ENCODE measurements around the gene KSR1.
A peak's percentile ranks its signal among the peaks of the same experiment; 100 is the strongest.

The KSR1 gene

GRCh38 chr17:27473748-27474609 lies 17.7 kb downstream of the KSR1 start:
- no peak for DNase-seq (ENCODE audit: low spot score)

GRCh38 chr17:27475070-27475673 lies 18.9 kb downstream of the KSR1 start:
- no peak for DNase-seq (ENCODE audit: low spot score)

GRCh38 chr17:27475981-27476895 lies 20.0 kb downstream of the KSR1 start:
- DNase-seq (ENCODE audit: low spot score), result no peak

GRCh38 chr17:27477050-27477888 lies 21.0 kb downstream of the KSR1 start:
- no peak for DNase-seq (ENCODE audit: low spot score)

GRCh38 chr17:27477971-27478684 lies 21.9 kb downstream of the KSR1 start:
- no peak for DNase-seq (ENCODE audit: low spot score)

- no peak for DNase-seq (ENCODE audit: low spot score)
Measured at GRCh38 chr17:27478901-27479538, 22.8 kb downstream of the KSR1 start.

GRCh38 chr17:27479838-27480237 lies 23.6 kb downstream of the KSR1 start:
- no peak for DNase-seq (ENCODE audit: low spot score)

GRCh38 chr17:27480699-27481098 lies 24.5 kb downstream of the KSR1 start:
- DNase-seq (ENCODE audit: low spot score), result no peak

GRCh38 chr17:27481327-27481726 lies 25.1 kb downstream of the KSR1 start:
- DNase-seq (ENCODE audit: low spot score), result no peak

GRCh38 chr17:27485125-27485524 lies 28.9 kb downstream of the KSR1 start:
- DNase-seq (ENCODE audit: low spot score), result no peak

GRCh38 chr17:27485716-27486495 lies 29.7 kb downstream of the KSR1 start:
- DNase-seq (ENCODE audit: low spot score), result no peak

- no peak for DNase-seq (ENCODE audit: low spot score)
Measured at GRCh38 chr17:27486741-27487140, 30.5 kb downstream of the KSR1 start.

GRCh38 chr17:27488231-27488630 lies 32.0 kb downstream of the KSR1 start:
- no peak for DNase-seq (ENCODE audit: low spot score)

GRCh38 chr17:27489045-27489715 lies 32.9 kb downstream of the KSR1 start:
- DNase-seq (ENCODE audit: low spot score), result peak; percentile 59

- DNase-seq (ENCODE audit: low spot score), result no peak
Measured at GRCh38 chr17:27490391-27490790, 34.1 kb downstream of the KSR1 start.

GRCh38 chr17:27491713-27492190 lies 35.5 kb downstream of the KSR1 start:
- DNase-seq (ENCODE audit: low spot score), result no peak

- DNase-seq (ENCODE audit: low spot score), result no peak
Measured at GRCh38 chr17:27492470-27492869, 36.2 kb downstream of the KSR1 start.

GRCh38 chr17:27493088-27493487 lies 36.8 kb downstream of the KSR1 start:
- no peak for DNase-seq (ENCODE audit: low spot score)
